ENCODE results near the gene MKLN1. TPM values are rescaled to one million over a fixed set of nuclear protein-coding genes. Genes with fewer than 3 reads are reported as not detected.

The MKLN1 gene
- total and polyA plus RNA-seq, 7 donors: 14.7 to 70.8 (median 42.9) TPM

- H3K27me3 ChIP-seq (ENCODE audit: insufficient read depth in 3 of 3, low read length in 2 of 3): no peaks in the 10 kb centered on the region
- H3K4me3 ChIP-seq: no peak overlapping the region
- WGBS, 3 donors: 63 to 88% (median 72%) methylated on average over 2 of the region's 2 CpGs
- DNase-seq (no peak), ATAC-seq (no peak)
- TF ChIP-seq CTCF (IDR thresholded peaks at IDR 0.05): no peak
- H3K9me3 ChIP-seq: no peaks in the 10 kb centered on the region
- no peak overlapping the region for H3K27ac ChIP-seq
- no peaks in the 10 kb centered on the region for H3K36me3 ChIP-seq (ENCODE audit: insufficient read depth in 1 of 2, low read depth in 1 of 2)
- intact Hi-C loops (cut with DNase I): no loop called here
- H3K4me1 ChIP-seq: peaks cover 56% of the 10 kb centered on the region
Measured at GRCh38 chr7:131342864-131343442, 15.3 kb downstream of the MKLN1 start.

- H3K4me1 ChIP-seq: peaks cover 37% of the 10 kb centered on the region
- no peaks in the 10 kb centered on the region for H3K27me3 ChIP-seq (ENCODE audit: insufficient read depth in 3 of 3, low read length in 2 of 3)
- ATAC-seq (peak in 2 of 4 donors; percentile 25 to 40), DNase-seq (no peak)
- WGBS, 3 donors: 45 to 64% (median 57%) methylated on average over 3 of the region's 3 CpGs
- no peaks in the 10 kb centered on the region for H3K9me3 ChIP-seq
- H3K36me3 ChIP-seq (ENCODE audit: insufficient read depth in 1 of 2, low read depth in 1 of 2): no peaks in the 10 kb centered on the region
- no peak for TF ChIP-seq CTCF (IDR thresholded peaks at IDR 0.05)
- no peak overlapping the region for H3K4me3 ChIP-seq
- H3K27ac ChIP-seq: no peak overlapping the region
- intact Hi-C loops (cut with DNase I): no loop called here
Measured at GRCh38 chr7:131346885-131347592, 19.4 kb downstream of the MKLN1 start.

GRCh38 chr7:131352032-131352431 lies 24.4 kb downstream of the MKLN1 start:
- TF ChIP-seq CTCF (IDR thresholded peaks at IDR 0.05): no peak
- H3K36me3 ChIP-seq (ENCODE audit: insufficient read depth in 1 of 2, low read depth in 1 of 2): no peaks in the 10 kb centered on the region
- DNase-seq (no peak), ATAC-seq (no peak)
- no peak overlapping the region for H3K27ac ChIP-seq
- no peaks in the 10 kb centered on the region for H3K9me3 ChIP-seq
- peaks cover 34% of the 10 kb centered on the region for H3K4me1 ChIP-seq
- no peak overlapping the region for H3K4me3 ChIP-seq
- intact Hi-C loops (cut with DNase I): no loop called here
- H3K27me3 ChIP-seq (ENCODE audit: insufficient read depth in 3 of 3, low read length in 2 of 3): no peaks in the 10 kb centered on the region
- 71 to 75% (median 74%) methylated on average over 2 of the region's 2 CpGs for WGBS, 3 donors

GRCh38 chr7:131354390-131354789 lies 26.7 kb downstream of the MKLN1 start:
- 33 to 43% (median 38%) methylated on average over 3 of the region's 3 CpGs for WGBS, 3 donors
- Histone ChIP-seq H3K4me1 (peaks cover 40% of the 10 kb centered on the region), H3K4me3 (no peak overlapping the region), H3K27me3 (ENCODE audit: insufficient read depth in 3 of 3, low read length in 2 of 3) (no peaks in the 10 kb centered on the region), H3K9me3 (no peaks in the 10 kb centered on the region), H3K36me3 (ENCODE audit: insufficient read depth in 1 of 2, low read depth in 1 of 2) (no peaks in the 10 kb centered on the region), H3K27ac (peak overlapping the region; percentile 59)
- TF ChIP-seq CTCF (IDR thresholded peaks at IDR 0.05): no peak
- DNase-seq: no peak
- intact Hi-C loops (cut with DNase I): no loop called here
- ATAC-seq: no peak
